ENCODE data around the gene MED27.

MED27 gene

DNA sequence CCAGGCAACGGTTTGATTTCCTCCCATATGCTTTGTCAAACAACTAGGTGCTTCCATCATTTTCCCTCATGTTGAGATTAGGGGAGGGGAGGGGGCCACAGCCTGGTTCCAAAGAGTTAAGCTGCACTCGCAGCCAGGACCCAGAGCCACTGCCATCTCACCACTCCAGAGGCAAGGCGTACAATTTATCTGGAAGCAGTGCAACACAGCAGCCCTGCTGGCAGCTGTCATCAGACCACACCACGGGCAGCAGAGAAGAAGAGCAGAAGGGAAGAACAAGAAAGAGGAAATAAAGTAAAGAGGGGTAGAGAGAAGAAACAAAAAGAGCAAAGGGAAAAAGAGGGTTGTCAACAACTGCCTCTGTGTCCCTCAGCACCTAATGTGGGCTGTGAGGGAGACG is 38.9 kb downstream of the MED27 start:
- DNase-seq, result peak; percentile 43

DNA sequence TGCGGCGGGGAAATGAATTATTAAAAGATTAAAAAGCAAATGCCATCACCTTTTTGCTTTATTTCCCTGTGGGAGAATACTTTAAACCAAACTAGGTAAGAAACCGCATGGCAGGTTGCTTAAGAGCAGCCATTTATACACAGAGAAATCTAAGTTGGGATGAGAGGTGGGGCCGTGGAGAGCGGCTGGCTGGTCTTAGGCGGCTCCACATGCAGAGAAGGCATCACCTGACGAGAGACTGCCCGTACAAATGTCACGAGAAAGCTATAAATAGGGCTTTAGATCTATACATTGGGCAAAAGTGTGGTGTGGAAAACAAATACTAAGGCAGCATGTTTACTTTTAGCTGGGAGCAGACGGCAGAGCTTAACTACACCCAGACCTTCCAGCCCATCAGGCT is 39.4 kb downstream of the MED27 start:
- no peak for DNase-seq

- DNase-seq, result no peak
Observed at GRCh38 chr9:132039284-132039683, 40.4 kb downstream of the MED27 start.

DNA sequence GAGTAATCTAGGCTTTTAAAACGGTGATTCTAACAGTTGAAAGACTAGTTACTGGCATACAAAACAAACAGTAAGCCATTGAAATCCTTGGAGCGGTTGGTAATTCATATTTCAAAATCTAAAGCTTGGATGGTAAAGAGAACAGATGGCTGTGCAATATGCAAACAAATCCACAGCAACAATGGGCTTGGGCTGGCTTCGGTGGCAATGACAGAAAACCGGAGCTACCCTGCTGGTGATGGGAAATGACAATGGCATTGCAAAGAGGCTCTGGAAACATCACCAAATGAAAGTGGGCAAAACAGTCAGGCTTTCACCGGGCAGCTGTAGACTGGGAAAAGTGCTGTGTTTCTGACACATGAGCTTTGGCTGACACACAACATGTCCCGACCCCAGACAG is 42.2 kb downstream of the MED27 start:
- peak; percentile 61 for DNase-seq

- no peak for DNase-seq
Observed at GRCh38 chr9:132036521-132036920, 43.1 kb downstream of the MED27 start.

DNA sequence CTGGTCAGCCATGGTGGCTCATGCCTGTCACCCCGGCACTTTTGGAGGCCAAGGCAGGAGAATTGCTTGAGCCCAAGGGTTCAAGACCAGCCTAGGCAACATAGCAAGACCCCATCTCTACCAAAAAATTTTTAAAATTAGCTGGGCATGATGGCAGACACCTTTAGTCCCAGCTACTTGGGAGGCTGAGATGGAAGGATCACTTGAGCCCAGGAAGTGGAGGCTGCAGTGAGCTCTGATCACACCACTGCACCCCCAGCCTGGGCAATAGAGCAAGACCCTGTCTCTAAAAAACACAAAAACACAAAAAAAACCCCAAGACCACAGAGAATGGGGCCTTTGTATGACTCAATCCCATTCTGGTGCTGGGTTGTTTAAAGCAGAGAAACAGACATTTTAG is 44.0 kb downstream of the MED27 start:
- DNase-seq, result no peak

- no peak for DNase-seq
Observed at GRCh38 chr9:132032238-132032950, 47.3 kb downstream of the MED27 start.

DNA sequence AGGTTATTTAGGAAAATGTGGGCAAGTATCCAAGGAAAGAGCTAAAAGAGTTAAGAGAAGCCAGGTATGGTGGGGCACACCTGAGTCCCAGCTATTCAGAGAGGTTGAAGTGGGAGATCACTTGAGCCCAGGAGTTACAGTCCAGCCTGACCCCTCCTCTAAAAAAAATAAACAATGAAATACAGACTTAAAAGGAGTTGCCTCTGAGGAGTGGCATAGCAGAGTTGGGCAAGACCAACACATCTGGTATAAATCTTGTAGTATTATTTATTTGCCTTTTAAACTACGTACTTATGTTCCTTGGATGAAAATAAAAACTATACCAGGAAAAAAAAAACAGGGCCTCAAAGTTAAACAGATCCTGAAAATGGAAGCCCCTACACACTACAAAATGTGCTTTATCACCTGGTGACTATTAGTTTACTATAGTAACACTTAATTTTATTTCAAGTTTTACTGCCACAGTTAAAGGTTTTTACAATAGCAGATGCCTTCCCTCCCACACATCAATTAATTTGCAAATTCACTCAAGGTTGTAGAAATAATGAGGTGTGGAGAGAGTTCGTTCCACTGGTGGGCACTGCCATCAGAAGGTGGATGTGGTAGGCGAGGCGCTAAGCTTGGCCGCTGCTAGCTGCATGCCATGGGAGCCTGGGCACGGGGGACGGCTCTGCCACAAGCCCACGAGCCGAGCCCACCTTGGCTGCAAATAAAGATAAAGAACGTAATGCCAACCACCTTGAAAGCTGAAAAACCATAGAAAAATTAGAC is 48.0 kb downstream of the MED27 start:
- no peak for DNase-seq

- no peak for DNase-seq
Observed at GRCh38 chr9:132030626-132031325, 48.9 kb downstream of the MED27 start.

DNA sequence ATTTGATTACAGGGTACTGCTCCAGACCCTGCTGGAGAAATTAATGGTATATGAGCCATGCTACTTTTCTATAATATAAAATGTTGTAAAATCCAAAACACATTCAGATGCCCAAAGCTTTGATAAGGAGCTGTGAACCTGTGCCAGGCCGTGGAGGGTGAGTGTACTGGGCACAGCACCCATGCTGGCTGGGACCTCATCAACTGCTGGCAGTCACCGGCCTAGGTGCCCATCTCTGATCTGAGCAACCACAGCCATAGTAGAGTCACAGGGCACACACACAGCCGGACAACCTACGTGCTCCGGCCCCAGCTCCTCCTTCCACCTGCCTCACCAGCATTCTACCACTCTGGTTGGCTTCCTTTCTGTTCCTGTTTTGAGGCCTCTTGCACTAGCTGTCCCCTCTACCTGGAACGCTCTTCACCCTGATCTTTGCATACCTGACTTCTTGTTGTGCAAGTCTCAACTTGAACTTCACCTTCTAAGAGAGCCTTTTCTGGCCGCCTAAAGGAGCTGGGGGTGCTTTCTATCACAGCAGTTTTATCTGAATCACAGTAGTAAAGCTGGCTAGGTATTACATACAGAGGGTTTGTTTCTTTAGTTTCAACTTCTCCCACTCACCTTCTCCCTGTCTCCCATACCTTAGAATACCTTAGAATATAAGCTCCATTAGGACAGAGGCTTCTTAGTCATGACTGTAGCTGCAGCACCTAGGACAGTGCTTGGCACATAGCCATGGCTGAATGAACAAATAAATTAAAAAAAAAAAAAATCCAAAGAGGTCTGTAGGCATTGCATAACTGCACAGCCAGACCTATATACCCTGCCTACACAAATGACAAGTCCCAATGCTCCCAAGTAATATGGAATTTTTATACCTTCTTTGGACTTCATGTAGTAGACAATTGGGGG is 51.7 kb downstream of the MED27 start:
- DNase-seq, result no peak

- DNase-seq, result no peak
Observed at GRCh38 chr9:132026932-132027585, 52.6 kb downstream of the MED27 start.

- no peak for DNase-seq
Observed at GRCh38 chr9:132025766-132026165, 53.9 kb downstream of the MED27 start.

DNA sequence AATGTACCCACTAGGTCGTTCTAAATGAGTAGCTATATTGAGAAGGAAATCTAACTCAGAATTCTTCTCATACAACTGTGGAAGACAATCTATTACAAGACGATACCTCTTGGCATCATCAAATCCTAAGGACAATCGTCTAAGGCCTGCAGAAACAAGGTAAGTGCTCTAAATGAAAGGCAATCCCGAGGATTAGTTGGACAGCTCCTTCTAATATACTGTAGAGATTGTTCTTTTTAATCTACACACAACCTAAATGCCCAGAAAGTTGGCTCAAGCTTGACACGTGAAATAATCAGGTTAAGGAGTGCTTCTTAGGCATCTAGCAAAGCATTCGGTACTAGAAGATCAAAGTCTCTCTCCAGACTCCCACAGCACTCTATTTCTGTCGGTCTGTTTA is 55.1 kb downstream of the MED27 start:
- no peak for DNase-seq

- peak; percentile 37 for DNase-seq
Observed at GRCh38 chr9:132023419-132024180, 56.1 kb downstream of the MED27 start.

GRCh38 chr9:132020820-132021510 is 58.7 kb downstream of the MED27 start:
- DNase-seq, result no peak

DNA sequence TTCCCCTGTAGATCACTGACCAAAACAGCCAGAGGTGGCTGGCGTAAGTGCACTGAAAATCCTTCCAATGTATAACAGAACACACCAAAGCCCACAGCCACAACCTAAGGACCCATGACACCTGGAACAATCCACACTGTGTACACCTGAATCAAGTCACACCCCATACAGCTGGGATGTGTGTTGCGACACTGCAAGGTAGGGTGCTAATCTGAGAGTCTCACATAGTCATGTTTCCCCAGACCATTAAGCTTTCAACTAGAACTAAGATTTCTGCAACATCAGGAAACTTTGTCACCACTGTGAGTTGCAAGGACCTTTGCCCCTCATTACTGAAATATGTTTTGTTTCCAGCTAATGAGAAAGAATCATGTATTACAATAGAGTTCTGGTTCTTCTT is 59.4 kb downstream of the MED27 start:
- DNase-seq, result no peak

GRCh38 chr9:132019702-132020101 is 60.0 kb downstream of the MED27 start:
- DNase-seq, result no peak

DNA sequence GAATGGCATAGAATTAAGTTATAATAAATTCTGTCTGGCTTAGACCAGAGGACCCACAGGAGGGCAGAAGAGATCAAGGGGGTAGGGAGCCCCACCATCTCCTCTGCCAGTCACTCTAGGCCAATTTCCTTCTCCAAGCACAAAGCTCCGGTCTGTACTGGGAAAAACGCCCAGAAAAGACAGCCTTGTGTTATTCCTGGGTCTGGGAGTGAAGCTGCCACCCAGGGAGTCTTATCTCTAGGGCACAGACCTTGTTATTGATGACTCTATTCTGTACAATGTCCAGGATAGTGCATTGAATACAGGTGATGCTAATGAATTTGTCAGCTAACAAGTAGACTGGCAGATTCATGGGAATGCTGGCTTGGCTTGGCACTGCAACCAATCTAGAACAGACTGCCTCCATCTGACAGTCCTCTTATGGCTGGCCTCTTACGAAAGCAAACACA is 60.7 kb downstream of the MED27 start:
- DNase-seq, result peak; percentile 58

DNA sequence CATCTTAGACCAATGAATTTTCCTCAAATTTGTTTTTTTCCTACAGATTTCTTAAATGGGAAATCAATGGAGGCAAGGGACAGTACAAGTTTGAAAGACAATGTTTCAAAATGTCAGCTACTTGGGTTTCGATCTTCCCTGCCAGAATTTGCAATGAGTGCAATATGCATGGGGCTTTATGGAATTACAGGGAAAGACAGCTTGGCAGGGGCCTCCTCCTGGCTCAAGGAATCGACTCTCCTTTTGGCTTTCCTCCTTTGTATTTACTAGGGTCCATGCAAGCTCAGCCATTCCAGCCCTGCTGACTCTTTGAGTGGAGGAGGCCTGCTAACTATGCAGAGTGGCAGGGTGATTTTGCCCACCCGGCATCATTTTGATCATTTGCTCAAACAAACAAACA is 63.2 kb downstream of the MED27 start:
- DNase-seq, result peak; percentile 57

DNA sequence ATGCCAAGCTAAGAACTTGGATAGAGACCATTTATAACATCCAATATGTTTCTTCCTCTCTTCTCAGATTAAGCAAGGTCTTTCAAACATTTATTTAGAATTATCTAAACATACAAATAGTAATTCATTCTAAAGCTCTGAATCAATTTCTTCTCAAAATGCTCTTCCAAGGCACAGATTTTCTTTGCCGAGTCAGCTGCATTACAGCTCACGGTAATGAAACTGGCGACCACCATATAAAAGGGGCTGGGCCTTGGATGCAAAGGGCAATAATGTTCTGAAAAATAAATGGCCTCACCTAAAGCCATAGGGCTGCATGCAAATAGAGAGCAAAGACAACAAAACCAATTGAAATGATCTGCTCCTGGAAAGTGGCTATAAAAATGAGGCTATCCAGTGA is 63.8 kb downstream of the MED27 start:
- DNase-seq, result no peak

Data from NCI-H446 treated with DMSO at 0.1 percent for 48 hours (cell line).